HG03135 (cell line): Measurements from ENCODE around the gene CEP112.
"Not testable (repeated sequence)": the region's sequence is repeated elsewhere in the genome, so short reads cannot be mapped to it uniquely, and the experiment has no call there.

Source experiments
- ATAC-seq: cut with Tn5 transposase; IDR thresholded peaks from one replicate; pipeline ENCODE4 v1.9.1; 2021; ENCODE audit warnings: mild to moderate bottlenecking, moderate library complexity; ENCODE audit not compliant: unreplicated experiment

The CEP112 gene

DNA sequence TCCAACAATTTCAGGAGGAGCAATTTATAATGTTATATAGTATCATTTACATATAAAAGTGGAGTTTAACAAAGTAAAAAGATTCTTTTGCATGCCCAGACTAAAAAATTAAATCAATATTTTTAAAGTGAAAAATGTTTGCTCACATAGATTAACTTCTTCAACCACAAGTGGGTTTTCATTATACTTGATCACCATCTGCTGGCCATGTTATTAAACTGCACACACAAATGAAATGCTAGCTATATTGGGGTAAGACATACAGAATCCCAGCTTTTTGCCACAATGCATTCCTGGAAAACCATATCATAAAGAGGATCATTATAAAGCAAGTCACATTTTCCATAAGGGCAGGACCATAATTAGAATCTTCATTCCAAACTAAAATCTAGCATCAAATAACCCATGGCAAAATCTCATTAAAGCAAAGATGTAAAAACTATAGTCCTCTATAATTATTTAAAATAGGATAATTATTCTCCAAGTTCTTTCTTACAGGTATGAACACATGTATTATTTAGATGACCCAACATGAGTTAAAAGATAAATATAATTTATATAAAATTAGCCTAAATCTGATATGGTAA is 26.3 kb downstream of the CEP112 start:
- ATAC-seq, result no peak

DNA sequence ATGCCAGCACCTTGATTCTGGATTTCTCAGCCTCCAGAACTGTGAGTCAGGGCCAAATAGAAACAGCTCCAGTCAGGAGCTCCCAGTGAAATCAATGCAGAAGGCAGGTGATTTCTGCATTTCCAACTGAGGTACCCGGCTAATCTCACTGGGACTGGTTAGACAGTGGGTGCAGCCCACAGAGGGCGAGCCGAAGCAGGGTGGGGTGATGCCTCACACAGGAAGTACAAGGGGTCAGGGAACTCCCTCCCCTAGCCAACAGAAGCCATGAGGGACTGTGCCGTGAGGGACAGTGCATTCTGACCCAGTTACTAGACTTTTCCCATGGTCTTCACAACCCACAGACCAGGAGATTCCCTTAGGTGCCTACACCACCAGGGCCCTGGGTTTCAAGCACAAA is 36.9 kb downstream of the CEP112 start:
- ATAC-seq, result not testable (repeated sequence)

- no peak for ATAC-seq
Observed at GRCh38 chr17:66152756-66153155, 39.2 kb downstream of the CEP112 start.

- no peak for ATAC-seq
Observed at GRCh38 chr17:66150708-66151107, 41.2 kb downstream of the CEP112 start.

DNA sequence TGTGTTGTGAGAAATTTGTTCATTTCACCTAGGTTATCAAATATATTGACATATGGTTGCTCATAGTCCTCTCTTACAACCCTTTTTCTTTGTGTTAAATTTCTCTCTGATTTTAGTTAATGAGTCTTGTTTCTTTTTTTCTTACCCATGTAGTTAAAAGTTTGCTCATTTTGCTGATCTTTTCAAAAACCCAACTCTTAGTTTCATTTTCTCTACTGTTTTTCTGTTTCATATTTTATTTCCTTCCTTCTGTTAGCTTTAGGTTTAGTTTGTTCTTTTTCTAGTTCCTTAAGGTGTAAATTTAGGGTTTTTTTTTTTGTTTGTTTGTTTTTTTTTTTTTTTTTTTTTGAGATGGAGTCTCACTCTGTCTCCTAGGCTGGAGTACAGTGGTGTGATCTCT is 42.4 kb downstream of the CEP112 start:
- ATAC-seq, result no peak

DNA sequence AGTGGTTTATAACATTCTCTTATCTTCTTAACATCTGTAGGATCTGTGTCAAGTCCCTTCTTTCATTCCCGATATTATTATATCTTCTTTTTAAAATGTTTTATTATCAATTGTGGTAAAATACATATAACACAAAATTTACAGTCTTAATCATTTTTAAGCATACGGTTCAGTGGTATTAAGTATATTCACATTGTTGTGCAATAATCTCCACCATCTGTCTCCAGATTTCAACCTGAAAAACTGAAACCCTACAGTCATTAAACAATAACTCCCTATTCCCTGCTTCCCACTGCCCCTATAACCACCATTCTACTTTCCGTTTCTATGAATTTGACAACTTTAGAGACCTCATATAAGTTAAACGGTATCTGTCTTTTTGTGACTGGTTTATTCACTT is 45.5 kb downstream of the CEP112 start:
- no peak for ATAC-seq

- ATAC-seq, result no peak
Observed at GRCh38 chr17:66143657-66144282, 48.2 kb downstream of the CEP112 start.

- no peak for ATAC-seq
Observed at GRCh38 chr17:66142428-66142827, 49.5 kb downstream of the CEP112 start.

- no peak for ATAC-seq
Observed at GRCh38 chr17:66138120-66138519, 53.8 kb downstream of the CEP112 start.

DNA sequence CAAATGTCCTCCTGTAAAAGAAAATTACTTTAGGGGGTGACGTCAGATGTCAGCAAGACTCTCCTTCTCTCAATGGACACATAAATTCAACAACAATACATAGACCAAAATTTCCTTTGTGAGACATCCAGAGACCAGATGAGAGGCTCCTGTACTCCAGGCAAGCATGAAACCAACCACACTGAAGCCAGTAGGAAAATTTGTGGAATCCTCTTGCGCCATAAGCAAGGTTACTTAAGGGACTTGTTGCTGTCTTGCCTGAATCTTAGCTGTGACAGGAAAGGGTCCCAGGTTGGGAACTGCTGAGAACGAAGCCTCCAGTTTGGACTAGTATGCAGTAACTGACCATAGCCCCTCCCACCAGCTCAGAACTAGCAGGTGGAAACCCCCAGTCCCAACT is 56.0 kb downstream of the CEP112 start:
- ATAC-seq, result no peak

GRCh38 chr17:66135219-66135618 is 56.7 kb downstream of the CEP112 start:
- no peak for ATAC-seq

DNA sequence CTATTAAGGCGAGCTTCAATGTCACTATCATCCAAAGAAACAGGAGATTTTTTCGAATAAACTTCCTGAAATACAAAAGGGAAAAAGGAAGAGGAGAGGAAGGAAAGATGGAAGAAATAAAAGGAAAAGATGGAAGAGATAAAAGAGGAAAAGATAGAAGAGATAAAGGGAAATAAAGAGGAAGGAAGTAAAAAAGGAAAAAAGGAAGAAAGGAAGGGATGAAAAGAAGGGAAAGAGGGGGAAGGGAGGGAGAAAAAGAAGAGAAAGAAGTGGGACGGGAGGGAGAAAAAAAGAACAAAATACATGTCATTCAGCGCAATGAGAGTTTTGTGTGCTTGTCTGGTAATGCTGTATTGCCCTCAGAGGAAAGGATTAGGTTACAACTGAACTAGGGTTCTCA is 62.2 kb downstream of the CEP112 start:
- no peak for ATAC-seq

DNA sequence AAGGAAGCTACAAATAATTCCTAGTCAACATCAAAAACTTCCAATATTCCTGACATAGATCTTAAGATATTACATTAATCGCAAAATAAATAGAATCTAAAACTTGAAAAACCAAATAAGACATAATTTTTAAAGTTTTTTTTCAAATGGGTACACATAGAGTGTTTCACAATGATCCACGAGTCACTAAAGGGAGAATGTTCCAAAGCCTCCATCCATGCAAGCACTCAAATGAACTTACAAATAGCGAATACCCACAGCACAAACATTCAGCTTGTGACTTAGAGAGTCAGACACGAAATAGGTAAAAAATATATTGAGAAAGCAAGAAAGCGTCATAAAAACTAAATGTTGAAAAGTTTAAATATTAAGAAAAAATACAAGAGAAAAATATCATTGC is 65.7 kb downstream of the CEP112 start:
- no peak for ATAC-seq

GRCh38 chr17:66123163-66123562 is 68.8 kb downstream of the CEP112 start:
- ATAC-seq, result no peak

GRCh38 chr17:66115246-66115645 is 76.7 kb downstream of the CEP112 start:
- ATAC-seq, result no peak

- no peak for ATAC-seq
Observed at GRCh38 chr17:66114609-66115008, 77.3 kb downstream of the CEP112 start.

DNA sequence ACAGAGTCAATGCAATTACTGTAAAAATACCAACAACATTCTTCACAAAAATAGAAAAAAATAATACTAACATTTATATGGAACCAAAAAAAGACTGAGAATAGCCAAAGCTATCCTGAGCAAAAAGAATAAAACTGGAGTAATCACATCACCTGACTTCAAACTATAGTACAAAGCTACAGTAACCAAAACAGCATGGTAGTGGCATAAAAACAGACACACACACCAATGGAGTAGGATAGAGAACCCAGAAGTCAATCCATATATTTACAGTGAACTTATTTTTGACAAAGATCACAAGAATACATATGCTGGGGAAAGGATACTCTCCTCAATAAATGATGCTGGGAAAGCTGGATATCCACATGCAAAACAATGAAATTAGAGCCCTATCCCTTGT is 84.2 kb downstream of the CEP112 start:
- no peak for ATAC-seq

- ATAC-seq, result no peak
Observed at GRCh38 chr17:66098040-66098439, 93.9 kb downstream of the CEP112 start.

- no peak for ATAC-seq
Observed at GRCh38 chr17:66094727-66095126, 97.2 kb downstream of the CEP112 start.

DNA sequence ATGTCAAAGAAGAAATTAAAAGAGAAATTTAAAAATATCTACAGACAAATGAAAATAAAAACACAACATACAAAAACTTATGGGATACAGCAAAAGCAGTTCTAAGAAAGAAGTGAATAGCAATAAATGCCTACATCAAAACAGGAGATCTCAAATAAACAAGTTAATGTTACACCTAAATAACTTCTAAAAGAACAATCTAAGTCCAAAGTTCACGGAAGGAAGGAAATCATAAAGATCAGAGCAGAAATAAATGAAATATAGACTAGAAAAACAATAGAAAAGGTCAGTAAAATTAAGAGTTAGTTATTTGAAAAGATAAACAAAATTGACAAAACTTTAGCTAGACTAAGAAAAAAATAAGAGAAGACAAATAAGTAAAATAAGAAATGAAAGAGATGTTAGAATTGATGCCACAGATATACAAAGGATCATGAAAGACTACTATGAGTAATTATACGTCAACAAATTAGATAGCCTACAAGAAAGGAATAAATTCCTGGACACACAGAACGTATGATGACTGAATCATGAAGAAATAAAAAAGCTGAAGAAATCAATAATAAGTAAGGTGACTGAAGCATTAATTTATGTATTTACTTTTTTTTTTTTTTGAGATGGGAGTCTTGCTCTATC is 100.4 kb downstream of the CEP112 start:
- ATAC-seq, result no peak

DNA sequence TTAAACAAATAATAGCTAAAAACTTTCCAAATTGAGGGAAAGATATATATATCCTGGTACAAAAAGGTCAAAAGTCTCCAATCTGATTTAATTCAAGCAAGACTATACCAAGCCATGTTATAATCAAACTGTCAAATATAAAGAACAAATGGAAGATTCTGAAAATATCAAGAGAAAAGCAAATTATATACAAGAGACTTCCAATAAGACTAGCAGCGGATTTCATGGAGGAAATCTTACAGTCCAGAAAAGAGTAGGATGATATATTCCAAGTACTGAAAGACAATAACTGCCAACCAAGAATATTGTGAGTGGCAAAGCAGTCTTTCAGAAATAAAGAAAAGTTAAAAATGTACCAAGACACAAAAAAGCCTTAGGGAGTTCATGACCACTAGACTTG is 102.2 kb downstream of the CEP112 start:
- no peak for ATAC-seq

DNA sequence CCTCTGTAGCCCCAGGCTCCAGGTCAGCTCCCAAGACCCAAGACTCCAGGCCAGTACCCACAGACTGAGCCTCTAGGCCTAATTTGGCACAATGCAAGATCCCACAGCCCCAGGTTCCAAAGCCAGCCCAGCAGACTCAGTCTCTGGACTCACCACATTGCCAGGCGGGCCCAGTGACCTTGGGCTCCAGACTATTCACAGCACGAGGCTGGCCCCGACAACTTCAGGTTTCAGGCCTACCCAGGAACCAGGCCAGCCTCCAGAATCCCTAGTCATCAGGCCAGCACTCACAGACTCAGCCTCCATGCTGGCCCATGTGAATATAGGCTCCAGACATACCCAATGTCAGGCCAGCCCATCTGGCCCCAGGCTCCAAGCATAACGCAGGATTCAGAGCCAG is 103.8 kb downstream of the CEP112 start:
- no peak for ATAC-seq

DNA sequence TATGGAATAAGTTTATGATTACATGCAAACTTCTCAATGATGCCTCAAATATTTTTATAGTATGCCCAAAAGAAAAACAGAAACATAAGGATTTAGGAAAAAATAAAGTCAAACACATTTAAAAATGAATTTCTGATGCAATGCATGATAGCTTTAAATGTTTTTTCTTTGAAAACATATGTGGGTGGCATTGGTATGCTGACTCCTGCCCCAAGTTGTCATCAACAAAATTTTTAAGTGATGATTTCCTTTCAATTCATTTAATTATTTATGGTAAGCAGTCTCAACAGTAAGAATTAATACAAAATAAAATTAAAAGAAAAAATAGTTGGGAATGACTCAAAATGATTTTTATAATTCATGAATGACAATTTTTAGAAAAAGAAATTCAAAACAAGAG is 104.9 kb downstream of the CEP112 start:
- ATAC-seq, result no peak
